NAMALWA (cell line): ENCODE results near the gene SFXN5.
"Not testable (repeated sequence)": the region's sequence is repeated elsewhere in the genome, so short reads cannot be mapped to it uniquely, and the experiment has no call there.

ENCODE experiments used
- DNase-seq: peaks from one replicate; pipeline ENCODE4 v3.0.0-alpha.2; 2015; ENCODE audit warnings: low spot score

Gene SFXN5, protein sequence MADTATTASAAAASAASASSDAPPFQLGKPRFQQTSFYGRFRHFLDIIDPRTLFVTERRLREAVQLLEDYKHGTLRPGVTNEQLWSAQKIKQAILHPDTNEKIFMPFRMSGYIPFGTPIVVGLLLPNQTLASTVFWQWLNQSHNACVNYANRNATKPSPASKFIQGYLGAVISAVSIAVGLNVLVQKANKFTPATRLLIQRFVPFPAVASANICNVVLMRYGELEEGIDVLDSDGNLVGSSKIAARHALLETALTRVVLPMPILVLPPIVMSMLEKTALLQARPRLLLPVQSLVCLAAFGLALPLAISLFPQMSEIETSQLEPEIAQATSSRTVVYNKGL

DNA sequence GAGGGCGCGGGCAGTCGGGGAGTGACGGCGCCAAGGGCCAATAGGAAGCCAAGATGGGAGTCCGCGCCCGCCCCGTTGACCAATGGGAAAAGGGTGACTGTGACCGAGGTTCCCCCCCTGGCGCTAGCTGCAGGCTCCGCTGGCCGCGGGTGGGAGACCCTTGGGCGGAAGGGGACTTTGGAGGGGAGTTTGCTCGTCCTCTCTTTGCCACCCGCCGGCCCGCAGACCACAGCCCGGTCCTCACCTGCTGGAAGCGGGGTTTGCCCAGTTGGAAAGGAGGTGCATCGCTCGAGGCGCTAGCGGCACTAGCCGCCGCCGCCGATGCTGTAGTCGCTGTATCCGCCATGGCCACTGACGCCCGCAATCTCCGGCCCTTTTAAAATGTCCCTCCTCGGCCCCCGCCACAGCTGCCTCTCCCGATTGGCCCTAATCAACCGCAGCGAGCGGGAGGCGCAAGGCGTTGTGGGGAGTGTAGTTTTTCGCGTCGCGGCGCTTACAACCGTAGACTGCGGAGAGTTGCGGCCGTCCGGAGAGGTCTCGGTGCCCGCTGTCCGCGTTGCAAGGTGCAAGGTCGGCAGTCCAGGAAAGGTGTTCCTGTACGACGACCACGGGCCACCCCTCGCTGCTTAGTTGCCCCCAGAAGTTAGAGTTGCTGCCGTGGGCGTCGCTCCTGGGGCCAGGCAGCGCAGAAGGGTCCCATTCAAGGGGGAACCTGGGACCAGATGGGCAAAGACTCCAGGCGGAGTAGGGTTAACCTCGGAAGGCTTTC, at the start of gene SFXN5:
Gene SFXN5 (minus strand): TSS at position 353 of the 769 bp plus-strand sequence. CDS start 7 bp downstream, at position 346.
- DNase-seq = peak; percentile 94

DNA sequence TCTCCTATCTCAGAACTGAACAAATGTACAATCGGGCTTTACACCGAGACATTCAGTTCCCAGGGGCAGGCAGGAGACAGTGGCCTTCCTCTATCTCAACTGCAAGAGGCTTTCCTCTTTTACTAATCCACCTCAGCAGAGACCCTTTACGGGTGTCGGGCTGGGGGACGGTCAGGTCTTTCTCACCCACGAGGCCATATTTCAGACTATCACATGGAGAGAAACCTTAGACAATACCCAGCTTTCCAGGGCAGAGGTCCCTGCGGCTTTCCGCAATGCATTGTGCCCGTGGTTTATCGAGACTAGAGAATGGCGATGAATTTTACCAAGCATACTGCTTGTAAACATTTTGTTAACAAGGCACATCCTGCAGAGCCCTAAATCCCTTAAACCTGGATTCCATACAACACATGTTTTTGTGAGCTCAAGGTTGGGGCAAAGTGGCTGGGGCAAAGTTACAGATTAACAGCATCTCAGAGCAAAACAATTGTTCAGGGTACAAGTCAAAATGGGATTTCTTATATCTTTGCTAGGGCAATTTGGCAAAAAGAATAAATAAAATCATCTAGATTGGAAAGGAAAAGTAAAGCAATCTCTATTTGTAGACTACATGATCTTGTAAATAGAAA, 48.2 kb upstream of the SFXN5 start:
- DNase-seq = not testable (repeated sequence)

DNA sequence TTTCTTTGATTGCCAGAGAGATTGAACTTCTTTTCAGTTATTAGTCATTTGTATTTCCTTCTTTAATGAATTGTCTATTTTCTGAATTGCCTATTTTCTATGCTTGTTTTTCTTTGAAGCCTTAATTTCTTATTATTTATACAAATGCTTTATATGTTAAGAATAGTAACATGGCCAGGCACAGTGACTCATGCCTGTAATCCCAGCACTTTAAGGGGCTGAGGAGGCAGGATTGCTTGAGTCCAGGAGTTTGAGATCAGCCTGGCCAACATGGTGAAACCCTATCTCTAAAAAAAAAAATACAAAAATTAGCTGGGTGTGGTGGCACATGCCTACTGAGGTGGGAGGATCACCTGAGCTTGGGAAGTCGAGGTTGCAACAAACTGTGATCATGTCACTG, 45.9 kb upstream of the SFXN5 start:
- DNase-seq = no peak

DNA sequence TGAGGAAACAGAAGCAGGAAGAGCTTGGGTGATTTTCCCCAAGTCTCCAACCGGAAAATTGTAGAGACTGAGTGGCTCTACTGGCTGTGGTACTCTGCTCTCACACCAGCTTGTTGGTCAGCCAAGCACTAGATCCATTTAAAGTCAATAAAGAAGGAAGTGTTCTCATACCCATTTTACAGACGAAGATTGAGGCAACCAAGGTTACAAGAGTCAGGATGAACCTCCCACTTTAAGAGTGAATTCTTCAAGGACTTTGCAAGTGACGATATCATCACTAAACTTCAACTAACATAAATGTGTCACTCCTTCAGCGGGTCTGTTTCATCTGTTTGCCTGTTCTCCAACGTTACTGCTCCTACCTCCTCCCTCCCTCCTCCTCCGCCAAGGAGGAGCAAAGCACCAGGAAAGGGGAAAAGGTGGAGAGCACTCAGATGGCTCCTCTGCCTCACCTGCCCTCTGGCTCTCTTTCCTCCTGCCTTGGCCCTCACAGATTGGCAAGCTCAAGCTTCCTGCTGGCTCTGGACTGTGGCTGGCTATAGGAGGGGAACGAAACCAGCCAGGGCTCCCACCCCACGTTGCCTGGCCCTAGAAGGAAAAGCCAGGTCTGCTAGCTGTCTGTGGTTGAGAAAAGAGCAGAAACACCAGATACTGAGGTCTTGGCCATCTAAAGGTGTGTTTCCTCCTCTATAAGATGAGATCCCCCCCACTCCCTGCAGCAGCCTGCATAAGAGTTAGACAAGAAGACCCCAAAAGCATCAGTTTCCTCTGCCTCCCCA, 44.9 kb upstream of the SFXN5 start:
- no peak for DNase-seq

DNA sequence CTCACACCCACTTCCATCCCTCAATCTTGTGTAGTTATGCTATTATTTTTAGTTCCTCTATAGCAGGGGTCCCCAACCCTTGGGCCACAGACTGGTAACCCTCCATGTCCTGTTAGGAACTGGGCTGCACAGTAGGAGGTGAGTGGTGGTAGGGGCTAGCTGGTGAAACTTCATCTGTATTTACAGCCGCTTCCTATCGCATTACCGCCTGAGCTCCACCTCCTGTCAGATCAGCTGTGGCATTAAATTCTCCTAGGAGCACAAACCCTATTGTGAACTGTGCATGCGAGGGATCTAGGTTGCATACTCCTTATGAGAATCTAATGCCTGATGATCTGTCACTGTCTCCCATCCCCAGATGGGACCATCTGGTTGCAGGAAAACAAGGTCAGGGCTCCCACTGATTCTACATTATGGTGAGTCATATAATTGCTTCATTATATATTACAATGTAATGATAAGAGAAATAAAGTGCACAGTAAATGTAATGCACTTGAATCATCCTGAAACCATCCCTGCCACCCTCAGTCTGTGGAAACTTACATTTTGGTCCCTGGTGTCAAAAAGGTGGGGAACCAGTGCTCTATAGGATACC, 42.9 kb upstream of the SFXN5 start:
- DNase-seq = no peak

DNA sequence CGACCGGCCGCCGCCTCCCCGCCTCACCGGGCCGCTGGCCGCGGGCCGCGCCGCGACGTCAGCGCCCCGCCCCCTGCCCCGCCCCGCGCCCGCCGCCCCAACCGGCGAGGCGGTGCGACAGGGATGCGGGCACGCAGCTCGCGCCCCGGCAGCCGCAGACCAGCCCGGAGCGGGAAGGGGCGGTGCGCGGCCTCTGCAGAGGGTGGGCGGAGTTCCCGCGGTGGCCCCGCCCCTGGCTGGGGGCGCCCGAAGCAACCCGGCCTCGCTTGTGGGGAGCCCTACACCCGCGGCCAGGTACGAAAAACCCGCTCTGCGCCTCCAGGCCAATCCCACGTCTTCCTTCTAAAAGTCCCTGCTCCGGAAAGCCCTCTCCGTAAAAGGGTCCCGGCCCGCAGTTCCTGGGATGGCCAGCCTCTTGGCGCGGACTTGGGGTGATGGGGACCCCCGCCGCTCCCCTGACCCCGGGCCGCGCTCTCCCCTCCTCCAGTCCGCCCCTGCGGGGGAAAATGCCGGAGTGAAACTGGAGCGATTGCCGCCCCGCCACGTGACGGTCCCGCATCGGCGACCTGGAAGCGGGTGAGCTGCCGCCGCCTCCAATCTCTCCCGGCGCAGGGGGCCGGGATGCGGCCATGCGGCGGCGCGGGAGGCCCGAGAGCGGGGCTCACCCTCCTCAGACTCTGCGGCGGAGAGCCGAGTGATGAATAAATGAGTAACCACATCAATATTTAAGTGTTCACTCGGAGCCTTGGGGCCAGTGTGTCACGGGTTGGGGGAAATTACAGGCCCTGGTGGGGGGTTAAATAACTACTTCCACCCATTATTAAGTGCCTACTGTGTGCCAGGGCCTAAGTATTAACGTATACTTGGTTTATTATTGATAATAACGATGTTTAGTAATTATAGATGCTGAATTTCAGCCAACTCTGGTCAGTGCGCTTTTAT, 41.7 kb upstream of the SFXN5 start, which contains the start of gene RAB11FIP5:
Gene RAB11FIP5 (minus strand): TSS at position 36 of the 942 bp plus-strand sequence. CDS start 171 bp downstream, outside the sequence.
- peak; percentile 82 for DNase-seq

DNA sequence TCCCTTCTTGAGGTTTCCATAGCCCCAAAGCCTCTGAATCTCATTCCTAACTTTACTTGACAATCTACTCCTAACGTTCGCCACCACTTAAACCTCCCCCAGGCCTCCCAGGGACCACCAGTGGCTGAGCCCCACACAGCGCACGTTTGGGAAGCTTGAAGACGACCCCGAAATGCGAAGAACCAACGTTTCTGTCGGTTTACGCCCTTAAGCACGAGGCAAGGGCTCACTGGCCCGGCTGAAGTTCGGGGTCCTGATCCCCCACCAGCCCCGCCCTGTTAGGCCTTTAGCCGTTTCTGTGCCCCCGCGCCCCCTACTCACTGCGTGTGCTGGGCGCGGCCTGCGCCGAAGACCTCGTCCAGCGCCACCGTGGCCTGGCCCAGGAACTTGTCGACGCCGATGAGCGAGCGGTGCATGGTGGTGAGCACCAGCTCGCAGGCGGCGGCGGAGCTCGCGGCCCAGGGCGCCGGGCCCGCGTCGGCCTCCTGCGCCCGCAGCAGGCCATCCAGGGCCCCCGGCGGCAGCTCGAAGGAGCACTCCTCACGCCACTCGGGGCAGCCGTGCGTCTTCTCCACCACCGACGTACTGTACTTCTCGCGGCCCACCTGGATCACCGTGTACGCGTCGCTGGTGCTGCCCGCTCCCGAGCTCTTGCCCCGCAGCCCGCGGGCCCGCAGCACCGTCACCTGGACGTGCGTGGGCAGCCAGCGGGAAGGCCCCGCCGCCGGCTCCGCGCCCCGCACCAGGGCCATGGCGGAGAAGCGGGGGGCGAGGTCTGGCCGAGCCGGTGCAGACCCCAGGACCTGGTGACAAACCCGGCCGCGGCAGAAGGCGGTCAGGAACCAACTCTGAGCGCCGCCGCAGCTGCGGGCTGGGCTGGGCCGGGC, 40.8 kb upstream of the SFXN5 start:
- peak; percentile 7 for DNase-seq

DNA sequence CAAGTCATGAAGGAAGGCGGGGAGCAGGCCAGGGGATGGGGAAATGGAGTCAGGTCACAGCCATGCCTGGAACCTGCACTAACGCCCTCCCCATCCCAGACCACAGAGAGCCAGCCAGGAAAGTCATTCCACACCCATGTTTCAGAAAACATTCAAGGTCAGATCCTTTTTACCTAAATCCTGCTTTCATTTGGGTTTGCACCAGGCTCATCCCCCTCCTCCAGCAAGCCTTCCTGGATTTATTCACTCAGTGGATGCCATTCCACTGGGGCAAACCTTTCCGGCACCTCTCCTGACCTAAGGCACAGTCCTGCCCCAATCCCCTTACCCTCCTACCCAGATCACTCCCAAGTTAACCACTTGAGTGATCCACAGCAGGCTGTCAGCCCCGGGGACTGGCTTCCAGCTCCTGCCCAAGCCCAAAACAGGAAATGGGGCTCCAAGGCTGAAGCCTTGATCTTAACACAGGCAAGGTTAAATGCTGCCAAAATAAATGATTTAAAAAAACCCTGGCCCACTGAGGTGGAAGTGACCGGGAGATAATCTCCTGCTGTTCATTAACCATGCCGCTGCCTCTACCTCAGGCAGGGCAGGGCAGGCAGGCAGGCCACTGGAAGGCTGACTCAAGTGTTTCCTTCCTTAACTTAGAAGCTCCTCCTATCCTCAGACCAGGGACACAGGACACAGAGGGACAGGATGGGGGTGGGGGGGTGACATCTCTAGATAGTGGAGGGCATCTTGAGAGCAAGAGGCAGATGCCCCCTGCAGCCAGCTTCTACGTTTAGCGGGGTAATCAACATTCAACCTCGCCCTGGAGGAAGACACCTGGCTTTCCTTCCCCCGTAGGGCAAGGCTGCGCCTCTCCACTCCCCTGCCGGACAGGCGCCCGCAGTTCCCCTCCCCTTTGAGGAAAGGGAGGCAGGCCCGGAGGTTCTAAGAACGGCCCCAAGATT, 39.8 kb upstream of the SFXN5 start:
- DNase-seq = peak; percentile 50

DNA sequence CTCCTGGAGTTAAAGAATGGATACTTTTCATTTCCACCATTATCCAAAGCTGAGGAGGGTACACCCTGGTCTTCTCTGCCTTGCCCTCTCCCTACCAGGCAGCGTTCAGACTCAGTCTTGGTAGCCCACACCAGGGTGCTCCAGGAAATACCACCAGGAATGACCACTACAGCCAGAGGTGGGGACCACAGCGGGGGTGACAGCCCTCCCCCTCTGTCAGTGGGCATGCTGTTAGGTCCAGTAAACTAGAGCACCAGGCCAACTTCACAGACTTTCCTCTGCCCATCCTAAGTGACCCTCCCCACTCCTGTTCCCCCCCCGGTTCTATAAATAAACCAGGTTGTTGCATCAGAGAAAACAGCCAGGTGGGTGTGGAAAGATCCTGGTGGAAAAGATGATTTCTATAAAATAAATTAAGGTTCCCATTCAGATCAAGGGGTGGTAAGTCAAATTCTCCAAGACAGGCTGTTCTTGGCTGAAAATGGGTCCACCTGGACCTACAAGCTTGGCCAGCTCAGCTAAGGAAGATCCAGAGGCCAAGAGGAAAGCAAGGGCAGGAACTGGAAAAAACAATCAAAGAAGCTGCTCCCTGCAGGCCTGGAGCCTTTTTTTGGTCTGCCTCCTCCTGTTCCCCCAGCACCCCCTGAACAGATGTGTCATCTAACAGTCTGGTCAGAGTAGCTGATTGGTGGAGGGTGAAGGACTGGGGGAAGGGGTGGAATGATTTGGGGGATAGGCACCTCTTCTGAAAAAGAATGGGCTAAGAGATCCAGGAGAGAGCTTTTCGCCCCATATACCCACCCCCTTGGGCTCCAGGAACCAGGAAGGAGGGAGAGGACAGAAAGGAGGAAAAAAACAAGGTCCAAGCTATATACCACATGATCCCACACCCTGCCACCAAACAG, 38.9 kb upstream of the SFXN5 start:
- no peak for DNase-seq

DNA sequence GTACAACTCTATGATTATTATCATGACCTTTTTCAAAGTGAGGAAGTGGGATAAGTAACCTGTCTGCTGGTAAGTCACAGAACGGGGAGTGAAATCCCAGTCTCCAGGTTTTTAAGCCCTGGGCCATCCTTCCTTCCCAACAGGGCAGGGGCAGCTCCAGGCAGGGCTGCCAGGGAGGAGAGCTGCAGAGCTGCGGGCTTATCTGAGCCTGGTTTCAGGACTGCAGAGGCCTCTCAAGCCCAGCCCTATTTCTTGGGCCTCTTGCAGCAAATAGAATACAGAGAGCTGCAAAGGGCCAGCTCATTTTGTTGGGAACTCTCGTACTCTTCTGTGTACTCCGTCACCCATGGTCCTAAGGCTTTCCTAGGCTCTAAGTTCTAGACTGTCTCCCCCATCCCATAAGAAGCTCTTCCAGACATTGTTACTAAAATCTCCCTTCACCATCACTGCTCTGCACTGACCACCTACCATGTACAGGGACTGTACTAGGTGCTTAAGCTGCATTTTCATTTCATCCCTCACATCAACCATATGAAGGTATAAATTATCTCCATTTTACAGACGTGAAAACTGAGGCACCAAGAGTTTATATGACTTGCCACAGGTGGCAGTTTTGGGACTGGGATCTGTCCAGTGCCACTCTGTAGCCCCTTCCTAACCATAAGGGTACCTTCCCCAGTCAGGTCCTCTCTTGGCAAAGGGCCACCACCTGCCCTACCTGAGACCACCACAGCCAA, 38.1 kb upstream of the SFXN5 start:
- no peak for DNase-seq

DNA sequence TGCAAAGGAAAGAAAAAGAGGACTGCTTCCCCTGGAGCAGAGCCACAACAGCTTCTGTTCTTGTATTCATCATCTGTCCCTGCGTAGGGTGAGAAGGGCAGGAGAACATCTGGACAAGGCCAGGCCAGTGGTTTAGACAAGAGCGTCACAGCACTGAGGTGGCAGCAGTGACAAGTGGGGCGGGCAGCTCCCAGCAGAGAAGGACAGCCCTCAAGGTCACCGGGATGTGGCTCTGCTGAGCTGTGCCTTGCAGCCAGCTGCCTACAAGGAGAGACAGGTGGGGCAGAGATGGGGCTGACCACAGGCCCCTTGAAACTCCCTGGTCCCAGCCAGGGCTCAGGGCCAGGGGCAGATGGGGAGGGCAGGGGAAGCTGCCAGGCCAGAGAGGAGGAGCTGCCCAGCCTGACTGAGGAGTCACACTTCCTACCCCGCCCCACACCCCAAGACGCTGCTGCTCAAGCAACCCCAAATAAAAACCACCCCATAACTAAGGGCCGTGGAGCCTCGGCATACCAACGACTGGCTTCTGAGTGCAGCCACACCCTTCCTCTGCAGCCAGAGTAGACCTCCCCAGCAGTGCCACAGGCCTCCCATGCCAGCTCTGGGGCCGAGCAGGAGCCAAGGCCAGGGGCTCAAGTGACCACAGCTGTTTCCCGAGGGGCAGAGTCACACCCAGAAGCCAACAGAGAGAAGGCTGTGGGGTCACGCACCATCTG, 35.9 kb upstream of the SFXN5 start:
- no peak for DNase-seq

DNA sequence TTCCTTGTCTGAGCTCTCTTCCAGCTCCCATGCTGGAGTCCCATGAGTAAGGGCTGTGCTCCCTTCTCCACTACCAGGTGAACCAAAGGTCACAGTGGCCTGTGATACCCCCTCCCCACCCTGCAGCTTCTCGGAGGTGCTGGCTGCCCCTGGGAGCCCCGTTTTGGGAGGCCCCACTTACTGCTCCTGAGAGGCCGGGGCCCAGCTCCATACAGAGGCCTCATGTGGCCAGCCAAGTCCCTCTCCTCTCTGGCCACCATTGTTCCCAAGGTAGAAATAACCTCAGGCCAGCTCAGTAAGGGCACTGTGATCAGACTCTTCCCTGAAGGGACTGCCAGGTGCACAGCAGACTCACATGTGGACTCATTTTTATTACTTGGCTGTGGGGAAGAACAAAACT, 35.3 kb upstream of the SFXN5 start:
- no peak for DNase-seq

DNA sequence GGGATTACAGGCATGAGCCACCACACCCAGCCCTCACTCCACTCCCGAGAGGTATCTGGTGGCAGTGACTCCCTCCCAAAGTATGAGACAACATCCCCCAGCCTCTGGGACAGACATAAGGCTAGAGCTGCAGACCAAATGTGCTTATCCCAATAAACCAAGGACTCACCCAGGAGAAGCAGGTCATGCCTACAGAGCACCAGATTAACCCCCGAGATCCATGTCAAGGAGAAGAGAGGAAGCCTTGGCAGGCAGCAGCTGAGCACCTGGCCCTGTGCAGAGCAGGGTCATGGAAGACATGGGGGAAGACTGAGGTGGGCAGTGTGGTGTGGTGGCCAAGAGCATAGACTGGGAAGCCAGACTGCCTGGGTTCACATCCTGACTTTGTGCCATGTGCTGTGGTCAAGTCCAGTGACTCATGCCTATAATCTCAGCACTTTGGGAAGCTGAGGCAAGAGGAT, 34.0 kb upstream of the SFXN5 start:
- DNase-seq = no peak

DNA sequence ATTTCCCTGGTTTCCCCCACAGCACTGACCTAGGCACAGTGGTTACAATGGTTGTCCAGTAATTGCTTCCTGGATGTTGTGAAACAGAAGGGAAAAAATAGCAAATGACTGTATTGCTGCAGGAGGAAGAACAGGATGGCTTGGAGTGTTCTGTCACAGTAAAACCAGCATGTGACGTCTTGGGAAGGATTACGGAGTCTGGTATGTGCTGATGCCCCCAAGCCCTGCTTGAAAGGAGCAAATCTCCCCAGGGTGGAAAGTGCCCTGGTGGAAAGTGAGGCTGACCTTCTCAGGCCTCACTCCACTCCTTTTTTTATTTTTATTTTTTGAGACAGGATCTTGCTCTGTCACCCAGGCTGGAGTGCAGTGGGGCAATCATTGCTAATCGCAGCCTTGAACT, 33.4 kb upstream of the SFXN5 start:
- no peak for DNase-seq

DNA sequence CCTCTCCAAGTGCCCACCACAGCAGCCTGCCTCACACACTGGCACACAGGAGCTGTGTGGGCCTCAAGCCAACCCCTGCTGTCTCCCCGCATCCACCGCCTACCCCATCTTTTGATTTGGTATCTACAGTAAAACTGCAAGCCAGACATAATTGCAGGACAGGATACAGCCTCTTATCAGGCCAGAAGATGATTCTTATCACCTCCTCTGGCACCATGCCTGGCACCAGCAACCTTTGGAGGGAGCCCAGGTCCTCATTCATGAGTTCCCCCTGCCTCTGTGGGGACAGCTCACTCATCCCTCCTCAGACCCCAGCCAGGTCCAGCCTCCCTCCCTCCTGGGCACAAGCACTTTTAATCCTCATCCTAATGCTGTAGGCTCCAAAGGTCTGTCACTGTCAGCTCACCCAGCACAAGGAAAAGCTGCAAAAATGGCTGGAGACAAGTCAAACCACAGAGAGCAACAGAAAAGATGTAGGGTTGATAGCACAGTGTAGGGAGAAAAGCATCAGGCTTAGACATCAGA, 31.6 kb upstream of the SFXN5 start:
- no peak for DNase-seq
